Left lung (tissue), 10 donors: ENCODE data around the gene EHMT1. TPM values are rescaled to one million over a fixed set of nuclear protein-coding genes. Genes with fewer than 3 reads are reported as not detected.

ENCODE experiments used
- ATAC-seq: fragments of 200-7000 bp; cut with Tn5 transposase; one replicate; pipeline ENCODE4 v1.9.1; 2020; ENCODE audit warnings: moderate library complexity
- DNase-seq, 4 donors: peaks; one replicate each; pipeline ENCODE4 v3.0.0-alpha.2; 2013 to 2020
- H3K27ac ChIP-seq, 2 donors: fragments of 200-600 bp; sonication (generic) in 1 of 2; one replicate each; pipeline versions ENCODE4 v1.5.0 to v1.8.0; 2020 to 2021
- H3K27me3 ChIP-seq, 2 donors: fragments of 200-600 bp; sonication (generic) in 1 of 2; one replicate each; pipeline versions ENCODE4 v1.5.0 to v1.8.0; 2020 to 2021
- H3K36me3 ChIP-seq, 2 donors: fragments of 200-600 bp; sonication (generic) in 1 of 2; one replicate each; pipeline versions ENCODE4 v1.5.0 to v1.8.0; 2020 to 2021
- H3K4me1 ChIP-seq, 2 donors: fragments of 200-600 bp; one replicate each; pipeline ENCODE4 v1.8.0; 2021
- H3K4me3 ChIP-seq, 2 donors: fragments of 200-600 bp; sonication (generic) in 1 of 2; one replicate each; pipeline versions ENCODE4 v1.5.0 to v1.8.0; 2020 to 2021; ENCODE audit warnings: mild to moderate bottlenecking in 1 of 2
- H3K9me3 ChIP-seq, 2 donors: fragments of 200-600 bp; sonication (generic) in 1 of 2; one replicate each; pipeline versions ENCODE4 v1.5.0 to v1.8.0; 2020 to 2021
- intact Hi-C, 2 donors: fragments of 100-400 bp; cut with DNase I; formaldehyde crosslinking; loops; one replicate each; pipeline versions ENCODE4 v1.11.2 to v1.14.2; 2022
- polyA plus RNA-seq, 6 donors: library from polyadenylated mRNA; unstranded; fragments of 120-200 nt; gene quantifications; one replicate each; pipeline ENCODE4 v1.2.1, GENCODE V29; 2013; ENCODE audit not compliant: insufficient read length in 6 of 6
- total RNA-seq, 2 donors: library from RNA; stranded (reverse); fragmentation: NEBNext Ultra II Directional; extraction: Animal tissue kit (Norgen Biotek cat#: 25700); gene quantifications; one replicate each; pipeline ENCODE4 v1.2.1, GENCODE V29; 2021
- TF ChIP-seq, protein P1 (sequence below), 2 donors: fragments of 200-600 bp; sonication (generic) in 1 of 2; IDR thresholded peaks; one replicate each; pipeline versions ENCODE4 v1.5.0 to v1.8.0; 2021; ENCODE audit warnings: antibody characterized with exemption in 2 of 2
- donor health status: DM: no; HTN: yes; CAD: no.
- donor health status: DM: no; HTN: no; CAD: no.

The EHMT1 gene
- total and polyA plus RNA-seq, 8 donors, result 71.5 to 92.7 (median 82.7) TPM

DNA sequence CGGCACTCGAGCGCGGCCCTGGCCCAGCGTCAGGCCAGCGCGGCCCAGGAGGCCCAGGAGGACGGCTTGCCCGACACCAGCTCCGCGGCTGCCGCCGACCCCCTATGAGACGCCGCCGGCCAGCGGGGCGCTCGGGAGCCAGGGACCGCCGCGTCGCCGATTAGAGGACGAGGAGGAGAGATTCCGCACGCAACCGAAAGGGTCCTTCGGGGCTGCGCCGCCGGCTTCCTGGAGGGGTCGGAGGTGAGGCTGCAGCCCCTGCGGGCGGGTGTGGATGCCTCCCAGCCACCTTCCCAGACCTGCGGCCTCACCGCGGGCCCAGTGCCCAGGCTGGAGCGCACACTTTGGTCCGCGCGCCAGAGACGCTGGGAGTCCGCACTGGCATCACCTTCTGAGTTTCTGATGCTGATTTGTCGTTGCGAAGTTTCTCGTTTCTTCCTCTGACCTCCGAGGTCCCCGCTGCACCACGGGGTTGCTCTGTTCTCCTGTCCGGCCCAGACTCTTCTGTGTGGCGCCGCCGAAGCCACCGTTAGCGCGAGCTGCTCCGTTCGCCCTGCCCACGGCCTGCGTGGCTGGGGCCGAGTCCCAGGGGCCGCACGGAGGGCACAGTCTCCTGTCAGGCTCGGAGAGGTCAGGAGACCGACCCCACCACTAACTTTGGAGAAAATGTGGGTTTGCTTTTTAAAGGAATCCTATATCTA is 216.2 kb downstream of the EHMT1 start:
- TF ChIP-seq, protein P1, sequence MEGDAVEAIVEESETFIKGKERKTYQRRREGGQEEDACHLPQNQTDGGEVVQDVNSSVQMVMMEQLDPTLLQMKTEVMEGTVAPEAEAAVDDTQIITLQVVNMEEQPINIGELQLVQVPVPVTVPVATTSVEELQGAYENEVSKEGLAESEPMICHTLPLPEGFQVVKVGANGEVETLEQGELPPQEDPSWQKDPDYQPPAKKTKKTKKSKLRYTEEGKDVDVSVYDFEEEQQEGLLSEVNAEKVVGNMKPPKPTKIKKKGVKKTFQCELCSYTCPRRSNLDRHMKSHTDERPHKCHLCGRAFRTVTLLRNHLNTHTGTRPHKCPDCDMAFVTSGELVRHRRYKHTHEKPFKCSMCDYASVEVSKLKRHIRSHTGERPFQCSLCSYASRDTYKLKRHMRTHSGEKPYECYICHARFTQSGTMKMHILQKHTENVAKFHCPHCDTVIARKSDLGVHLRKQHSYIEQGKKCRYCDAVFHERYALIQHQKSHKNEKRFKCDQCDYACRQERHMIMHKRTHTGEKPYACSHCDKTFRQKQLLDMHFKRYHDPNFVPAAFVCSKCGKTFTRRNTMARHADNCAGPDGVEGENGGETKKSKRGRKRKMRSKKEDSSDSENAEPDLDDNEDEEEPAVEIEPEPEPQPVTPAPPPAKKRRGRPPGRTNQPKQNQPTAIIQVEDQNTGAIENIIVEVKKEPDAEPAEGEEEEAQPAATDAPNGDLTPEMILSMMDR (IDR thresholded peaks at IDR 0.05), result no peak
- intact Hi-C loops, result no loop called here

DNA sequence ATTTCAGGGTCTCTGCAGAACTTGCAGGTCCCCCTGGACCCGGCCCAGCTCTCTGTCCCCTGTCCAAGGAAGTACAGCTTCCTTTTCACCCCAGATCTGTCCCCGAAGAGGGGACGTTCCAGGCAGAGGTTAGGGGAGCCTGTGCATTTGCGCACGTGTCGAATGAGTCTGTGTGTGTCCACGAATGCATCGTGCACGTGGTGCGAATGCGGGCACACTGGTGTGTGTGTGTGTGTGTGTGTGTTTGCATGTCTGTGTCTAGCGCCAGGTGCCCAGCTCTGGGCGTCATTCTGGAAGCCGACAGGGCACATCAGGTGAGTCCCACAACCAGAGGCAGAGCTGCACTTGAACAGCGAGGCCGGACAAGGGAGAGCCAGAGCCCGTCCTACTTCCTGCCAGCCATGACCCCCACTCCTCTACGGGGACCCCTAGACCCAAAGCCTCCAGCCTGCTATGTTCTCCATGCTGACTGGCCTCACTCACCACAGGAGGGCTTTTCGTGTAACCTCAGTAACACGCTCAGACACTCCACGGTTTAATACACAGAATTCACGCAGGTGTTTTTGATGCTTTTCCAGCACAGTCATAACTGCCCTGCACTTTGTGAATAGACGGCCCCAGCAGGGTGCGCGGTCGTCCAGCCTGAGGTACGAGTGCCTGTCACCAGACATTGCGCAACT is 217.5 kb downstream of the EHMT1 start:
- TF ChIP-seq, protein P1 (IDR thresholded peaks at IDR 0.05), result no peak
- intact Hi-C loops, result no loop called here
- Histone ChIP-seq H3K27ac (no peak overlapping the region), H3K27me3 (no peaks in the 10 kb centered on the region), H3K4me1 (no peaks in the 10 kb centered on the region), H3K9me3 (peaks cover 0 to 4% of the 10 kb centered on the region in 2 donors), H3K4me3 (no peak overlapping the region), H3K36me3 (peaks cover 0 to 73% of the 10 kb centered on the region in 2 donors)
- ATAC-seq, result no peak
- DNase-seq, result peak in 1 of 4 donors; percentile 76

More for the DNA sequence above, 216.2 kb downstream of the EHMT1 start:
- DNase-seq, result peak in 1 of 4 donors; percentile 73
- Histone ChIP-seq H3K27me3 (no peaks in the 10 kb centered on the region), H3K27ac (no peak overlapping the region), H3K4me1 (no peaks in the 10 kb centered on the region), H3K9me3 (peaks cover 0 to 4% of the 10 kb centered on the region in 2 donors), H3K4me3 (no peak overlapping the region), H3K36me3 (peaks cover 0 to 86% of the 10 kb centered on the region in 2 donors)
- ATAC-seq, result no peak

DNA sequence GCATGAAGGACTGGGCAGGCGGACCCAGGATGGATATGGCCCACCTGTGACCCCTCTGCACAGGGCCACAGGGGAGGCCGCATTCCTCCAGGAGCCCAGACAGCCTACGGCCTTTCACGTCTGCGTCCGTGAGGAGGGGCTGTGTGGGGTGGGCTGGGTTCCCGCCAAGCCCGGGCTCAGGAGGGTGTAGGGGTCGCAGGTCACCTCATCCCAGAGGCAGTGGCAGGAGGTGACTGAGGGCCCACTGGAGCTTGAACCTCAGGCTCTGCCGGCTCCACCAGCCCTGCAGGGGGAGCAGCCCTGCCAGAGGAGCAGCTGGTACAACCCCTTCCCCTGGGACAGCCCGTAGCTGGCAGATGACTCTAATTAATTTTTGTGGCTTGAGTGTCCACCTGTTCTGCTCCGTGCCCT is 218.0 kb downstream of the EHMT1 start:
- TF ChIP-seq, protein P1 (IDR thresholded peaks at IDR 0.05), result no peak
- intact Hi-C loops, result no loop called here

DNA sequence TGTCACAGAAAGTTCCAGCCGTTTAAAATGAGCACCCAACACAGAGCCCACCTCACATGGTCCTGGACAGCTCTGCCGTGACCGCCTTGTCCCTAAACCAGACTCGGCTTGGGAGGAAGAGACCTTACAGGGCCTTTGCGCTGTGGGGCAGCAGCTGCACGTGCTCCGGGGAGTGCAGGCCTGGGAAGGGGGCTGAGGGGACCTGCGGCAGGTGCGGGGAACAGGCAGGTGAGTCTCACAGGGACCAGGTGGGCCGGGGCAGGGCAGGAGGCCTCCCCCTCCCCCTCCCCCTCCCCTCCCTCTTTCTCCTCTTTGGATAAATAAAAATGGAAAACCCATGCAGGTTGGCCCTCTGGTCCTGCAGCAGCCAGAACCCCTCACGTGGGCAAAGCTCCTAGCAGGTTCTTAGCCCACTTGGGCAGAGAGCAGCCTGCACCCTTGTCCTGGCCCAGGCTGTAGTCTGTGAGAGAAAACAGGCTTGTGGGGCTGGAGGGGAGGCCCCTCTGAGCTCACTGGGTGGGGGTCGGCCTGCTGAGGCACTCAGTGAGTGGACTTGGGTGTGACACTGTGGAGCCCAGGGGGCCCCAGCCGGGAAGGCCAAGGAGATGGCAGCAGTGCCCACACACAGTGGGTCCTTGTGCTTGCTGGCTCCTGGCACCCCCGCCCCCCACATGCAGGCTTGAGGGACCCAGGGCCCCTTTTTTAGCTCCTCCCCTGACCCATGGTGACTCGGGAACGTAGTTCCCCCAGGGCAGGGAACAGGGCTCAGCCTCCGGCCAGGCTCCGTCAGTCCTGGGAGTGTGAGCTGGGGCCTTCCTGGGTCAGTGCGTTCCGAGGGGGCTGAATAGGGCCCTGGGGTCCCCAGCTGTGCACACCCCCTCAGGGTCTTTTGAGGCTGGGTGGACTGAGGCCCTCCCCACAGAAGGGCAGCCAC is 218.8 kb downstream of the EHMT1 start:
- H3K4me1 ChIP-seq, result no peaks in the 10 kb centered on the region
- TF ChIP-seq, protein P1 (IDR thresholded peaks at IDR 0.05), result no peak

More for the DNA sequence above, 218.0 kb downstream of the EHMT1 start:
- Histone ChIP-seq H3K4me3 (no peak overlapping the region), H3K4me1 (no peaks in the 10 kb centered on the region), H3K36me3 (peaks cover 0 to 68% of the 10 kb centered on the region in 2 donors), H3K27me3 (no peaks in the 10 kb centered on the region), H3K27ac (no peak overlapping the region), H3K9me3 (peaks cover 0 to 4% of the 10 kb centered on the region in 2 donors)
- DNase-seq, result peak in 1 of 4 donors; percentile 54
- no peak for ATAC-seq

More for the DNA sequence above, 218.8 kb downstream of the EHMT1 start:
- Histone ChIP-seq H3K4me3 (no peak overlapping the region), H3K36me3 (peaks cover 0 to 60% of the 10 kb centered on the region in 2 donors), H3K27me3 (no peaks in the 10 kb centered on the region), H3K27ac (no peak overlapping the region), H3K9me3 (peaks cover 0 to 4% of the 10 kb centered on the region in 2 donors)
- intact Hi-C loops, result no loop called here
- no peak for ATAC-seq
- peak in 1 of 4 donors; percentile 70 for DNase-seq
